ENCODE measurements around the gene ANGPTL7.
"Not testable (repeated sequence)": the region's sequence is repeated elsewhere in the genome, so short reads cannot be mapped to it uniquely, and the experiment has no call there.

Gene ANGPTL7

GRCh38 chr1:11179749-11180148 is 9.4 kb upstream of the ANGPTL7 start:
- not testable (repeated sequence) for H3K4me1 Mint-ChIP-seq (ENCODE audit: low read depth); DNase-seq; H3K27me3 Mint-ChIP-seq; H3K9me3 Mint-ChIP-seq; H3K4me3 Mint-ChIP-seq
- peaks cover 87% of the 10 kb centered on the region for H3K36me3 Mint-ChIP-seq (ENCODE audit: low read depth)
- H3K27ac Mint-ChIP-seq = peak overlapping the region; percentile 24

DNA sequence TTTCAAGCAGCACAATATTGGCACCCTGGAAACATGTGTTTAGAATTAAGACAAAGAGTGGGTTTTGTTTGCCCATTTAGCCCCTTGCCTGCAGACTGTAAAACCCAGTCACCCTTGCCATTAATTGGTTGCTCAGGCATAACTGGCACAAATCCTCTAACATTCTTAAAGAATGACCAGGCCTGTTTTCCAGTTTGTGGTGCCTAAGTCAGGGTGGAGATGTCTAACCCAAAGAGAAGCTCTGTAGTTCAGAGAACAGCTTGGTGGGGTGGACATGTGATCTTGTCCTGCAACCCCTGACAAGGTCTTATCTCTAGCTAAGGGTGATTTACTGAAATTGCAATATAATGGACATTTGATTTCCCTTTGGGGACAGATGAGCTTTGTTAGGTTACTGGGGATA is 8.8 kb upstream of the ANGPTL7 start:
- Mint-ChIP-seq H3K4me1 (ENCODE audit: low read depth) (no peaks in the 10 kb centered on the region), H3K9me3 (no peaks in the 10 kb centered on the region), H3K36me3 (ENCODE audit: low read depth) (peaks cover 90% of the 10 kb centered on the region), H3K27ac (no peak overlapping the region), H3K27me3 (no peaks in the 10 kb centered on the region), H3K4me3 (no peak overlapping the region)
- DNase-seq = no peak

GRCh38 chr1:11182884-11183283 is 6.3 kb upstream of the ANGPTL7 start:
- Mint-ChIP-seq H3K4me1 (ENCODE audit: low read depth) (no peaks in the 10 kb centered on the region), H3K4me3 (no peak overlapping the region), H3K9me3 (no peaks in the 10 kb centered on the region), H3K27me3 (no peaks in the 10 kb centered on the region), H3K36me3 (ENCODE audit: low read depth) (peaks cover 90% of the 10 kb centered on the region), H3K27ac (no peak overlapping the region)
- DNase-seq = no peak

- peaks cover 90% of the 10 kb centered on the region for H3K36me3 Mint-ChIP-seq (ENCODE audit: low read depth)
- no peaks in the 10 kb centered on the region for H3K9me3 Mint-ChIP-seq
- no peaks in the 10 kb centered on the region for H3K27me3 Mint-ChIP-seq
- H3K4me3 Mint-ChIP-seq = no peak overlapping the region
- no peak for DNase-seq
- no peak overlapping the region for H3K27ac Mint-ChIP-seq
- no peaks in the 10 kb centered on the region for H3K4me1 Mint-ChIP-seq (ENCODE audit: low read depth)
These were observed 4.2 kb upstream of the ANGPTL7 start for GRCh38 chr1:11184973-11185372.

- no peak overlapping the region for H3K4me3 Mint-ChIP-seq
- H3K9me3 Mint-ChIP-seq = no peaks in the 10 kb centered on the region
- H3K4me1 Mint-ChIP-seq (ENCODE audit: low read depth) = no peaks in the 10 kb centered on the region
- H3K36me3 Mint-ChIP-seq (ENCODE audit: low read depth) = peaks cover 92% of the 10 kb centered on the region
- H3K27me3 Mint-ChIP-seq = no peaks in the 10 kb centered on the region
- no peak for DNase-seq
- no peak overlapping the region for H3K27ac Mint-ChIP-seq
These were observed 2.2 kb upstream of the ANGPTL7 start for GRCh38 chr1:11187000-11187399.

GRCh38 chr1:11187494-11187893 is 1.7 kb upstream of the ANGPTL7 start:
- Mint-ChIP-seq H3K9me3 (no peaks in the 10 kb centered on the region), H3K4me3 (no peak overlapping the region), H3K27me3 (no peaks in the 10 kb centered on the region), H3K36me3 (ENCODE audit: low read depth) (peaks cover 90% of the 10 kb centered on the region), H3K4me1 (ENCODE audit: low read depth) (no peaks in the 10 kb centered on the region), H3K27ac (no peak overlapping the region)
- no peak for DNase-seq

DNA sequence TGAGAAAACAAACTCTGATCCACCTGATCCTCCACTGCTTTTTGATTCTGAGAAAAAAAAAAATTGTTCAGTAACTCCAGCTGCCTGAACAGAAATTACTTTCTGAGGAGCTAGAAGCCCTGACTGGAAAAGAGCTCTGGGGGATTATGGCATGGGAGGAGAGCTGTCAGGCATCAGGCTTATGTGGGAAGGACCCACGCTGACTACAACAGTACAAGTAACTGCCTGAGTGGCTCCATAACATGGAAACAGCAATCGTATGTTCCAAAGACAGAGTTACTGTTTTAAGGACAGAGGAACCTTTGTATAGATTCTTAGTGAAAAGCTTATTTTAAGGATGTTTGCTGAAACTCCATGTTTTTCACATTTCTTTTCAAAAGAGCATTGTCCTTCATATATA is 1.2 kb upstream of the ANGPTL7 start:
- H3K4me1 Mint-ChIP-seq (ENCODE audit: low read depth) = no peaks in the 10 kb centered on the region
- H3K36me3 Mint-ChIP-seq (ENCODE audit: low read depth) = peaks cover 90% of the 10 kb centered on the region
- H3K4me3 Mint-ChIP-seq = no peak overlapping the region
- DNase-seq = no peak
- H3K27ac Mint-ChIP-seq = no peak overlapping the region
- no peaks in the 10 kb centered on the region for H3K27me3 Mint-ChIP-seq
- H3K9me3 Mint-ChIP-seq = no peaks in the 10 kb centered on the region

- Mint-ChIP-seq H3K27me3 (no peaks in the 10 kb centered on the region), H3K9me3 (no peaks in the 10 kb centered on the region), H3K36me3 (ENCODE audit: low read depth) (peaks cover 89% of the 10 kb centered on the region), H3K4me3 (no peak overlapping the region), H3K4me1 (ENCODE audit: low read depth) (no peaks in the 10 kb centered on the region), H3K27ac (no peak overlapping the region)
- DNase-seq = no peak
These were observed 774 bp upstream of the ANGPTL7 start for GRCh38 chr1:11188381-11188780.

DNA sequence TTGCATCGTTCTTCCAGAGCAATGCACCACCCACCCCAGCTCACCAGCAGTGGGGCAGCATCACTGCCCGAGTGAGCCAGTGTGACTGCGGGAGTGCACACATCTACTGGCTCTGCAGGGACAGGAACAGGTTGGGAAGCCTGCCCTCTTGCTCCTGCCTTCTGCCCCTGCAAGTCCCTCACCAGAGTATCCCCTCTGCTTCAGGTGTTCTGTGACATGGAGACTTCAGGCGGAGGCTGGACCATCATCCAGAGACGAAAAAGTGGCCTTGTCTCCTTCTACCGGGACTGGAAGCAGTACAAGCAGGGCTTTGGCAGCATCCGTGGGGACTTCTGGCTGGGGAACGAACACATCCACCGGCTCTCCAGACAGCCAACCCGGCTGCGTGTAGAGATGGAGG is 4.2 kb downstream of the ANGPTL7 start:
- Mint-ChIP-seq H3K36me3 (ENCODE audit: low read depth) (peaks cover 97% of the 10 kb centered on the region), H3K9me3 (no peaks in the 10 kb centered on the region), H3K4me3 (no peak overlapping the region)

DNA sequence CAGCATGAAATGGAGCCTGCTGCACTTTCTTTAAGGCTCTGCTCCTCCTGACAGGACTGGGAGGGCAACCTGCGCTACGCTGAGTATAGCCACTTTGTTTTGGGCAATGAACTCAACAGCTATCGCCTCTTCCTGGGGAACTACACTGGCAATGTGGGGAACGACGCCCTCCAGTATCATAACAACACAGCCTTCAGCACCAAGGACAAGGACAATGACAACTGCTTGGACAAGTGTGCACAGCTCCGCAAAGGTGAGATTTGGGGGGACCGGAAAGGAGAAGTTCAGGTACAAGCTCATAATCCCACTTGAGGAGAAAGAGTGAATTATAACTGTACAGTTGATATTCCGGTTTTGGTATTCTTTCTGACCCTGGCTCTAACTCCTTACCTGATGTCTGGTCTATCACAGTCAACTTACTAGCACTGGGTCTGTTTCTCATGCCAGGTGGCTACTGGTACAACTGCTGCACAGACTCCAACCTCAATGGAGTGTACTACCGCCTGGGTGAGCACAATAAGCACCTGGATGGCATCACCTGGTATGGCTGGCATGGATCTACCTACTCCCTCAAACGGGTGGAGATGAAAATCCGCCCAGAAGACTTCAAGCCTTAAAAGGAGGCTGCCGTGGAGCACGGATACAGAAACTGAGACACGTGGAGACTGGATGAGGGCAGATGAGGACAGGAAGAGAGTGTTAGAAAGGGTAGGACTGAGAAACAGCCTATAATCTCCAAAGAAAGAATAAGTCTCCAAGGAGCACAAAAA is 5.4 kb downstream of the ANGPTL7 start:
- Mint-ChIP-seq H3K27ac (no peak overlapping the region), H3K4me3 (no peak overlapping the region), H3K27me3 (no peaks in the 10 kb centered on the region), H3K4me1 (ENCODE audit: low read depth) (no peaks in the 10 kb centered on the region), H3K9me3 (no peaks in the 10 kb centered on the region), H3K36me3 (ENCODE audit: low read depth) (peaks cover 97% of the 10 kb centered on the region)
- DNase-seq = no peak

More for the DNA sequence above, 4.2 kb downstream of the ANGPTL7 start:
- Mint-ChIP-seq H3K4me1 (ENCODE audit: low read depth) (no peaks in the 10 kb centered on the region), H3K27ac (no peak overlapping the region), H3K27me3 (no peaks in the 10 kb centered on the region)
- no peak for DNase-seq

GRCh38 chr1:11196945-11197344 is 7.8 kb downstream of the ANGPTL7 start:
- no peaks in the 10 kb centered on the region for H3K27me3 Mint-ChIP-seq
- H3K9me3 Mint-ChIP-seq = no peaks in the 10 kb centered on the region
- H3K4me3 Mint-ChIP-seq = no peak overlapping the region
- no peak for DNase-seq
- H3K36me3 Mint-ChIP-seq (ENCODE audit: low read depth) = peaks cover 90% of the 10 kb centered on the region
- no peaks in the 10 kb centered on the region for H3K4me1 Mint-ChIP-seq (ENCODE audit: low read depth)
- no peak overlapping the region for H3K27ac Mint-ChIP-seq

DNA sequence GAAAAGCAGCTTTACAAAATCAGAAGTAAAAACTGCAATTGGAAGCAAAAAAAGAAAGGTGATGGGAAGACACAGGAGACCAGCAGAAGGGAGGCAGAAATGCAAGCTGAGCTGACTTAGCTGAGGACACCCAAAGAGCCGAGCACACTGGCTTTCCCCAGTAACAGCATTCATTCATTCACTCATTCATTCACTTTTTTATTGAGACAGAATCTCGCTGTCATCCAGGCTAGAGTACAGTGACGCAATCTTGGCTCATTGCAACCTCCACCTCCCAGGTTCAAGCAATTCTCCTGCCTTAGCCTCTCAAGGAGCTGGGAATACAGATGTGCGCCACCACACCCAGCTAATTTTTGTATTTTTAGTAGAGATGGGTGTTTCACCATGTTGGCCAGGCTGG is 8.2 kb downstream of the ANGPTL7 start:
- Mint-ChIP-seq H3K9me3 (no peaks in the 10 kb centered on the region), H3K27me3 (no peaks in the 10 kb centered on the region), H3K4me3 (no peak overlapping the region), H3K27ac (no peak overlapping the region), H3K36me3 (ENCODE audit: low read depth) (peaks cover 87% of the 10 kb centered on the region), H3K4me1 (ENCODE audit: low read depth) (no peaks in the 10 kb centered on the region)
- no peak for DNase-seq

GRCh38 chr1:11198257-11198656 is 9.1 kb downstream of the ANGPTL7 start:
- Mint-ChIP-seq H3K9me3 (no peaks in the 10 kb centered on the region), H3K27ac (no peak overlapping the region), H3K36me3 (ENCODE audit: low read depth) (peaks cover 88% of the 10 kb centered on the region), H3K4me1 (ENCODE audit: low read depth) (no peaks in the 10 kb centered on the region), H3K27me3 (no peaks in the 10 kb centered on the region), H3K4me3 (no peak overlapping the region)
- no peak for DNase-seq

DNA sequence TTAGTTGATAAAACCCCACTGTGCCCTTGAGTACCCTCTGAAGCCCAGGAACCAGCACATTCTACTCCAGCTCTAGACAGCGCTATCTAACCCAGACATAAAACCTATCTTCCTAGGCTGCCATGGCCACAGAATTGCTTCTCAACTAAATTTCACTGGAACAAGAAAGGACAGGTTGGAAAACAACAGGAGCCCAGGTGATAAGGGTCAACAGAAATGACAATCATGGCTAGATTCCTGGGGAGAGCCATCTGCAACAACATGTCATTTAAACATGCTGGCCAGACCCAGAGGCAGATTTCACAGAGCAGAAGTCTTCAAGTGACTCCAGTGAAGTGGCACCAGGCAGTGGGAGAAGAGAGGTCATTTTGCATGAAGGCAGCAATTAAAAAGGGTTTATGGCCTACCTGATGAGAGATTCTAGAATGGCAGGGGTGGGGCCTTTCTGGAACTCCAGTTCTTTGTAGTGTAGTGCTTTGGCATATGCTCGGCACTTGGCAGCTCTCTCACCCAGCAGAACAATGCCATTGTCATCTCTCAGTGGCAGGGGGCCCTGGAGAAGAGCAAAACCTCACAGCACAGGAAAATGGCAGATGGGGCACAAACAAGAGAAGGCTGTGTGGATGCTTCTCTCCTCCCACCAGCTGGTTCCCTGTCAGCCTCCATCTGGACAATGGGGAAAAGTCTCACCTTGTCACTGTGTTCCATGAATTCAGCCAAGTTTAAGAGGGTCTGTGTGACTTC is 9.9 kb downstream of the ANGPTL7 start:
- H3K36me3 Mint-ChIP-seq (ENCODE audit: low read depth) = peaks cover 88% of the 10 kb centered on the region
- no peaks in the 10 kb centered on the region for H3K9me3 Mint-ChIP-seq
- no peak for DNase-seq
- no peak overlapping the region for H3K4me3 Mint-ChIP-seq
- H3K27ac Mint-ChIP-seq = no peak overlapping the region
- H3K4me1 Mint-ChIP-seq (ENCODE audit: low read depth) = no peaks in the 10 kb centered on the region
- H3K27me3 Mint-ChIP-seq = no peaks in the 10 kb centered on the region

GRCh38 chr1:11204396-11205190 is 15.4 kb downstream of the ANGPTL7 start:
- no peaks in the 10 kb centered on the region for H3K4me1 Mint-ChIP-seq (ENCODE audit: low read depth)
- no peak for DNase-seq
- no peaks in the 10 kb centered on the region for H3K27me3 Mint-ChIP-seq
- H3K9me3 Mint-ChIP-seq = no peaks in the 10 kb centered on the region
- peaks cover 87% of the 10 kb centered on the region for H3K36me3 Mint-ChIP-seq (ENCODE audit: low read depth)
- no peak overlapping the region for H3K4me3 Mint-ChIP-seq
- H3K27ac Mint-ChIP-seq = no peak overlapping the region
